ENCODE measurements around the gene POU4F1.
"Not testable (repeated sequence)": the region's sequence is repeated elsewhere in the genome, so short reads cannot be mapped to it uniquely, and the experiment has no call there.

The POU4F1 gene

GRCh38 chr13:78603240-78603957, at the start of gene POU4F1:
POU4F1 (minus strand) TSS chr13:78603552; CDS start chr13:78603326, 226 bp downstream.
- DNase-seq (ENCODE audit: low read depth in 4 of 4, low spot score in 1 of 4): peak in 2 of 4 experiments; percentile 54 to 62

GRCh38 chr13:78652651-78653050, 49.3 kb upstream of the POU4F1 start:
- no peak for DNase-seq (ENCODE audit: low read depth in 4 of 4, low spot score in 1 of 4)

DNA sequence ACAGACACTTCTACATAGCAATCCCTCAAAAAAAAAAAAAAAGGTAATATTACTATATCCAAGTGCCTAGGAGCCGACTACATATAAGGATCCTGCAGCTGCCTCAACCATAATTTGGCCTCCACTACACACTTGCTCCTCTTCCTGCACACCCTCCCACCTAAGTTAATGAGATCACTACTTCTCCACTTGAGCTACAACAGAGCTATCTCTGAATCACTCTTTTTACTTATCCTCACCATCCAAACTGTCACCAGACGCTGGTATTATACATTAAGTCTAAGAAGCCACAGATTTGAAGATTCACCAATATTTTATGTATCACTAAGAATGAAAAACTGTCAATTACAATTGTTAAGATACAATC, 47.3 kb upstream of the POU4F1 start:
- no peak for DNase-seq (ENCODE audit: low read depth in 4 of 4, low spot score in 1 of 4)

- DNase-seq (ENCODE audit: low read depth in 4 of 4, low spot score in 1 of 4): no peak
Measured at GRCh38 chr13:78649997-78650716, 46.8 kb upstream of the POU4F1 start.

- not testable (repeated sequence) for DNase-seq (ENCODE audit: low read depth in 4 of 4, low spot score in 1 of 4)
Measured at GRCh38 chr13:78647109-78647678, 43.8 kb upstream of the POU4F1 start.

DNA sequence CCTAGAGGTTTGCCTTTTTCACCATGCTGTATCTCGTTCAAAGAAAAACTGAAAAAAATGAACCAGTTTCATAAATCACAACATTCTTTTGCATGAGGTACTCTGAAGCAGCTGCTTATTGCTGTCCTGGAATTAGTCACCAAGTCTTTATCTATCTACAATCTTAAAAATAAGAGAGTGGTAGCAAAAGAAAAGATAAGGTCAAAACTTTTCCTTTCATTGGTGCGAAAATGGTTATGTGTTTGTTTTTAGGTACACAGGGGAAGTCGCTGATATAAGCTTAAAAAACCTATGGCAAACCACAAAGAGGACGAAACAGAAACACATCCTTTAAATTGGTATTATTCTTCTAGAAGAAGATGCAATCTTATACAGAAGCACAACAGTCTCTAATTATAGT, 34.9 kb upstream of the POU4F1 start:
- no peak for DNase-seq (ENCODE audit: low read depth in 4 of 4, low spot score in 1 of 4)

DNA sequence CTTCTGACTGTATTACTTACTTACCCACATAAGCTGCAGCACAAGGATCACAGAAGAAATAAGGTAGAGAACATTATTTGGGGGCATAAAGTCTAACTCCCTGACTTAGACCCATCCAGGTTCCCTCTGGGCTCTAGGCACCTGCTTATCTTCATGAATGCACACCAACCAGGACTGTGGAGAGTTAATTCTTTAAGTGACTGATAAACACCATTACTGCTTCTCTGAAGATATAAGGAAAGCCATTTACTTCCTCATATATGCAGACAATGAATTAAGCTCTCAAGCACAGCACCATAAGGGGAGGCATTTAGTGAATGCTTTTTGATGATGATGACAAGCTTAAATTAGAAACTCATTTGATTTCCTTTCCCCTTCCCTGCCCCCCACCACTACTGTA, 33.1 kb upstream of the POU4F1 start:
- DNase-seq (ENCODE audit: low read depth in 4 of 4, low spot score in 1 of 4): no peak

GRCh38 chr13:78632996-78633395, 29.6 kb upstream of the POU4F1 start:
- DNase-seq (ENCODE audit: low read depth in 4 of 4, low spot score in 1 of 4): no peak

DNA sequence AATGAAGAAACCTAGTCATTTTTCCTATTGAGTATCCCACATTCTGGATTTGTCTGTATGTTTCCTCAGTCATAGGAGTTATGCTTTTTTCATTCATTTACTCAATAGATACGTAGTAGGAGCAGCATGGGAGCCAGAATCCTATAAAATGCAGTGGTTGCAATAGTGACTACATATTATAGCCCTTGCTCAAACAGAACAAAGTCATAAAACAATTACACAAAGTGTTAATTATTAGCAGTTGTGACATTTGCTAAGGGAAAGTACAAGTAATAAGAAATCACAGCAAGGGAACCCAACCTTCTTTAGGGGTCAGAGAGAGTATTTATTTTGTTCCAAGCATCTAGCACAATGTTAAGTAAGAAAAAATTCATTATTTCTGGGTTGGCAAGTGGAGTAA, 27.7 kb upstream of the POU4F1 start:
- no peak for DNase-seq (ENCODE audit: low read depth in 4 of 4, low spot score in 1 of 4)

GRCh38 chr13:78630511-78630910, 27.2 kb upstream of the POU4F1 start:
- DNase-seq (ENCODE audit: low read depth in 4 of 4, low spot score in 1 of 4): no peak

GRCh38 chr13:78625384-78625783, 22.0 kb upstream of the POU4F1 start:
- no peak for DNase-seq (ENCODE audit: low read depth in 4 of 4, low spot score in 1 of 4)

- DNase-seq (ENCODE audit: low read depth in 4 of 4, low spot score in 1 of 4): no peak
Measured at GRCh38 chr13:78623132-78623531, 19.8 kb upstream of the POU4F1 start.

DNA sequence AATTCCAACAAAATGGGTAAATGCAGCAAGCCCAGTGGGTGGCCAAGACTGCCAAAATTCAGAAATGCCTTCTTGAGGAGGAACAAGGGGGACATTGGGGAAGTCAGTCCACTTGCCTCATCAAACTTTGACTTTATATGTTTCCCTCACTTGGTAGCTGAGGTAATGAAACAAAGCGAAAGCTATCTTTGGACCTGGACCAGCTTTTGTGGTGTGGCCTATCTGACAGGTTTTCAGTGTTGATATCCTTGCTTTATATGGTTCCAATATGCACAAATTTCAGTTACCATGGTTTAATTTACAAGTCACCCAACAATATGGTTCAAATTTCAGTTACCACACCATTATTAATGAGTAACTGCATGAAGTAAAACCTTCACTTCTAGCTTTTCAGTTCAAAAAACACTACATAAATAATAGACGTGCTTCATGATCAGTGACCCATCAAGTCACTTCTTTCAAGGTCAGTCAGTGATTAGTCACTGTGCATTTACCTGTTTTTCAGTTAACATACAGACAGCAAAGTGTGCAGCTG, 17.7 kb upstream of the POU4F1 start:
- DNase-seq (ENCODE audit: low read depth in 4 of 4, low spot score in 1 of 4): no peak

DNA sequence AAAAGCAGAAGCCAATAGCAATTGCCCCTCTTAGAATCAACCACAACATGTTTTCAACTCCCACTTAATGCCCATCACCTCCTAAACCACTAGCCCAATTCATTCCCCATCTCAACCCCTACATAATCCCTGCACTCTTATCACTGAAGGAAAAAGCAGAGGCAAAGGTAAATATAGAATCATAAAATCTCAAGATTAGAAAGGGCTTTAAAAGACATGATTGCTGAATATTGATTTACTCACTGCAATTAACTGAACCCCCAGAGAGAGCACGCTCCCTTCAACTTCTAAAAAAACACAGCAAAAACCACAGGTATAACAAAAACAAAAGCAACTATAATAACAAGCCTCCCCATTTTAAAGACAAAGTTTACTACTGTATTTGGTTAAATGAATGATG, 15.1 kb upstream of the POU4F1 start:
- DNase-seq (ENCODE audit: low read depth in 4 of 4, low spot score in 1 of 4): no peak

DNA sequence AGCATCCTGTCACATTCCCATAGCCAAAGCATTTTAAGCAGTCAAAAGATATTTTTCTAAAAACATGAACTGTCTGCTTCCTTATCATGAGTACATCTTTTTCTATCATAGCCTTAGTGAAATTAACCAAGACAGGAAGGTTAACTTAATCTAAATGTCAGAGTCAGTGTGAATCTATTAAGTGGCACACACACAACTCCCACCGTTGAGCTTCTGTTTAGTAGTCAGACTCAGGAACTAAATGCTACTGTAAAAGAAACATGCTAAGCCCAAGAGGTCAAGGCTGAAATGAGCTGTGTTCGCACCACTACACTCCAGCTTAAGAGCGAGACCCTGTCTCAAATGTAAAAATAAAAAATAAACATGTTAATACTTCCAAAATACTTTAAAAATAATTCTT, 7.7 kb upstream of the POU4F1 start:
- no peak for DNase-seq (ENCODE audit: low read depth in 4 of 4, low spot score in 1 of 4)

DNA sequence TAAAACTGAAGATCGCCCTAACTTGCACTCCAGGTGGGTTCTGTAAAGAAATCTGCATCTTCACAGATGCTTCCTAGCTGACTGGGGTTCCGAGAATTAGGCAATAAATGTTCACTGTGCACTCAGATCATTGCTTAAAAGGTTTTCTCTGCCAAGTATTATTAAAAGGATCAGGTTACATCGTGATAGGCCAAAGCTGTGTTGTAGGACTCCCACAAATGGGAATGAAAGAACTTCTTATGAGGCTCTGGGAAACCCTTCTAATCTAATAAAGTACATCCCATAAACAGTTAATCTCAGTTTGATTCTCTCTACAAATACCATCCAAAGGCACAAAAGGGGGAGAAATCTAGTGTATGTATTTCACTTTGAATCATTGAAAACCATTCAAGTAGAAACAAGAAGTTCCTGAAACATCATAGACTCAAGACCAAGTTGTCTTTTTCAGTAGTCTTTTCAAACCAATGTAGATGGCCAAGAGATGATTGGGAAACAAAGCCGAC, 7.1 kb upstream of the POU4F1 start:
- DNase-seq (ENCODE audit: low read depth in 4 of 4, low spot score in 1 of 4): no peak

DNA sequence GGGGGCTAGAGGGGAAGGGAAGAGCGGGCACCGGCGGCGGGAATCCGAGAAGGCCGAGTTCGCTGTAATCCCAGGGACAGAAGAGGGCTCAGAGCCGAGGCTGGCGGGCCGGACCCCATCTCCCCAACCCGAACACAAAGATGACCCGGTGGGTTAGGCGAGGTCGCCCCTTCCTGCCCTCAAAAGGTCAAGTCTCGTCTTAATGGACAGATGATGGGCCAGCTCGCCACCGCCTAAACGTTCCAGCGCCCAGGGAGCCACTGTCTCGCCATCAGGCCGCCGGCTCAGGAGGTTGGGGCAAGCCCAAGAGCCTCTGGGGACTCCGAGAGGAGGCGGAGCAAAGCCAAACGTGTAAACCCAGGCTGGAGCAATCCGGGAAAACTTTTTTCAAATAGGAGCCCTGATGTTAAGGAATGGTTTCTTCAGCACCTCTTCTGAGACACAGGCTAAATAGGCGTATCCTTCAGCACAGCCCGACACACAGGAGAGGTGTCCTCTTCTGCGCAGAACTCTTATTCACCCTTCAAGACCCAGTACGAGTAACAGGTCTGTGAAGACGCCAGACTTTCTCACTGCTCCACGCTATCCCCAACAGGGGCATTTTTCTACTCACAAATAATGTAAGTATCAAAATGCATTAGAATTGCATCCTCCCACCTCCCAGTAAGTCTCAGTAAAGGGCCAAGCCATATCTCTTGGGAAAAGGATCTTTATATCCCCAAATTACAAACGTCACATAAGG, 6.3 kb upstream of the POU4F1 start:
- DNase-seq (ENCODE audit: low read depth in 4 of 4, low spot score in 1 of 4): no peak

- DNase-seq (ENCODE audit: low read depth in 4 of 4, low spot score in 1 of 4): no peak
Measured at GRCh38 chr13:78608688-78609463, 5.5 kb upstream of the POU4F1 start.

- no peak for DNase-seq (ENCODE audit: low read depth in 4 of 4, low spot score in 1 of 4)
Measured at GRCh38 chr13:78608252-78608687, 4.9 kb upstream of the POU4F1 start.

All from stimulated activated CD4-positive, alpha-beta T cell treated with anti-CD3 and anti-CD28 coated beads, Interleukin-1b, Interleukin-23, amount 100 ng/mL, for 24 hours (primary cell).